ENCODE data around the gene PTPN12.
"Not testable (repeated sequence)": the region's sequence is repeated elsewhere in the genome, so short reads cannot be mapped to it uniquely, and the experiment has no call there.

PTPN12 gene

GRCh38 chr7:77537136-77537777 is at the start of gene PTPN12:
Gene PTPN12 (plus strand): TSS chr7:77537295. CDS start chr7:77537547, 252 bp downstream.
- peak in 1 of 2 experiments; percentile 13 for DNase-seq

GRCh38 chr7:77488986-77489385 is 48.1 kb upstream of the PTPN12 start:
- no peak for DNase-seq

DNA sequence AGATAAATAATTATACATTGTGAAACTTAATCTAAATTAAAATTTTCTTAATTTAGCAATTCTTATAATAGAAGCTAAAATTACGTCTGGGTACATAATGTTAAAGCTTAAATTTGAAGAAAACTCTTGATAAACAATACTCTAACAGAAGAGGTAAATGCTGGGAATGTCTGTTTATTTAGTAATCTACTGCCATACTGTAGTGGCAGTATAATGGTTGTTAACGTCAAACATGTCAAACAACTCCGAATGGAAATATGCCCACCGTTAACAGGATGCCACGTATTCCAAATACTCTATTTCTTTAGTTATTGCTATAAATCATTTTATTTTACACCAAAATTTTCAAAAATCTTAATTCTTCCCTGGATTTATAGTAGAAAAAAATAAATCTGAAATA is 40.0 kb upstream of the PTPN12 start:
- no peak for DNase-seq

DNA sequence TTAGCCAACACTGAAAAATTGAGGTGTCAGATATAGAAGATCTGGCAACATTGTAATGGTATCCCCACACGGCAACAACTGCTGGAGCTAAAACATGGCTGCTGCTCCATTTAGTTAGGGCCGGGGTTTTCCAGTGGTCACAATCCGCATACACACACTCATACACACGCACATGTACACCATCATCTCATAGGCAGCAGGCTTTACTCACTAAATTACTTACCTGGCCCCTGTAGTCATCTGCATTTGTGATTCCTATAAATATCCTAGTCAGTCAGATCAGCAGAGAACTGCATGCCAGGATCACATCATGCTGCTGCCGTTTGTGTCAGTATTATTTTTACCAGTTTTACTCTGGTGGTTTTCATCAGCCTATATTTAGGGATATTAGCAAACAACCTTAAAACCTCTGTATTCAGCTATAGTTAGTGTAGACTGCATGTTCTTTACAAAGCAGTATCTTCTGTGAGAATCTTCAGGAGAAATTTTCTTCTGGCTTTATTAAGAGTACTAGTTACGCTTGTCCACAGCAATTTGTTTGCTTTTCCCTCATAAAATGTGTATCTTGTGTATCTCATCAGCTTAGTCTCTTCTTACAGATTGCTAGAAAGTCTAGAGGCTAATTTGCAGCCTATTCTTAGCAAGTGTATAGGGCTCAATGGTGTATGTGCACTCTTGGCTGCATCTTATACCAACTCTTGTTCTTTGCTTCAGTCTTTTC is 38.3 kb upstream of the PTPN12 start:
- DNase-seq, result no peak

DNA sequence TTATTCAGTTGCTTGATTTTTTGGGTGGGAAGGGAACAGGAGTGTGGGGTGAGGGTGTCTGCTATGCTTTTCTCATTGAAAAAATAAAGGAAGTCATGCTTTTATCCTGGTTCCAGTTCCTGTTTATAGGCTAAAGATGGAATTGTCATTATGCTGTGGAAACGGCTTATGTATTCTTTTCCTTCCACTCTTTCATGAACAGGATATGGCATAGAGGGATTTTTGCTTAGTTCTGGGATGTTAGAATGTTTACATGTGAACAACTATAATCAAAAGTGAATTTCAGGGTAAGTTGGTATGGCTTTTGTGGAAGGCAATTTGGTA is 35.9 kb upstream of the PTPN12 start:
- no peak for DNase-seq

DNA sequence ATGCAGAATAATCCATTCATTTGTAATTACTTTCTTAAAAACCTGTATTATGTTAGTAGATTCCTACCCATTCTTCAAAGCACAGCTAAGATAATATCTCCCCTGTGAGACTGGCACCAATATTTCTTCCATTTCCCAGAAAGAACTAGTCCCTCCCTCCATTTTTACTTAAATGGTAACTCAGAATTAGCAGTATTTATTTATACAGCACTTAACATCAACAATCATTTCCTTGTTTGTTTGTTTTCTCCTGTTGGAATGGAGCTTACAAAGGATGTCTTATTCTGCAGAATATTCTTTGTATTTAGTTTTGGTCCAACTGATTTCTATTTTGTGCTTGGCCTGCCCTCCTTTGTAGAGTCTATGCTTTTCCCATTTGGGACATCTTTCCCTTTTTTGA is 32.1 kb upstream of the PTPN12 start:
- DNase-seq, result no peak

DNA sequence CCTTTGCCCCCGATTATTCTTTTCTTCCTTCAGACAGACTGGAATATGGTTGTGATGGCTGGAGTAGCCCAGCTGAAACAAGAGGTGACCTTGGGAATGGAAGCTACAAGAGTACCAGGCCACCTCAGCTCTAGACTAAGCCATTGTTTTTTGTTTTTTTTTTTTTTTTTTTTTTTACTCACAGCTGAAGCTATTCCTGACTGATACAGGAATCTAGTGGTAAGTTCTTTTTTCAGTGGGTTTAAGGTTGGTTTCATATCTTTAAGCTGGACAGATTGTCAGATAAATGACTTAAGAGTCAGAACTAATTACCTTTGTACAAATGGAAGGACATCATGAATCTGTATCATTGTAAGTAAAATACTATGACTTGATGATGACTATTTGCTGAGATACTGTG is 30.2 kb upstream of the PTPN12 start:
- no peak for DNase-seq

- DNase-seq, result not testable (repeated sequence)
Measured at GRCh38 chr7:77513002-77513670, 24.0 kb upstream of the PTPN12 start.

GRCh38 chr7:77516085-77516484 is 21.0 kb upstream of the PTPN12 start:
- no peak for DNase-seq

DNA sequence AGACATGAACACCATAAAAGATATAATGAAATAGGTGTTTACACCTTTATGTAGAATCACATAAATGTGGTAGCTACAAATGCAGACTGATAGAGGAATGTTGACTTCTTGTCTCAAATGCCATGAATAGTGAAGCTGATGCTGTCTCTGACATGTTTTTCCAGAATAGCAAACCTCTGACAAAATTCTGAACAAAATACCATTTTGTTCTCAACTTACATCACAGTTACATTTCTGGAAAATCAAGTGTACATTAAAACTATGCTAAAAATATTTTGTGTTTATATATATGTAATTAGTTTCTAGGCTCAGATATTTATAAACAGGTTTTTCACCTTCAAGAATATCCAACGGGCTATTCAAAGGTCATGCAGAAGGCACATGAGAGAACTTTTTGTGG is 16.8 kb upstream of the PTPN12 start:
- no peak for DNase-seq

DNA sequence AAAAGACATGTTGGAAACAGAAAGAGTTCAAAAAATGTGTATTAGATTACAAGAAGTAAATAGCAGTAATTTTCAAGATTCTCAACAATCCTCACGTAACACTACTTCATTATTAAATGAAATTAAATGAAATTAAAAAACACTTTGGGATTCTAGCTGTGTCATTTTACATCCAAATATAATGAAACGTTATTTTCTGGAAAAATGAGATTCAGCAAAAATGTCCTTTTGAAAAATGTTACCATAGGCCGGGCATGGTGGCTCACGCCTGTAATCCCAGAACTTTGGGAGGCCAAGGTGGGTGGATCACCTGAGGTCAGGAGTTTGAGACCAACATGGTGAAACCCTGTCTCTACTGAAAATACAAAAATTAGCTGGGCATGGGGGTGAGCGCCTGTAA is 15.6 kb upstream of the PTPN12 start:
- not testable (repeated sequence) for DNase-seq

GRCh38 chr7:77524731-77525130 is 12.4 kb upstream of the PTPN12 start:
- DNase-seq, result no peak

GRCh38 chr7:77525231-77525630 is 11.9 kb upstream of the PTPN12 start:
- no peak for DNase-seq

GRCh38 chr7:77528368-77528767 is 8.7 kb upstream of the PTPN12 start:
- DNase-seq, result no peak

- DNase-seq, result no peak
Measured at GRCh38 chr7:77529279-77529678, 7.8 kb upstream of the PTPN12 start.

- no peak for DNase-seq
Measured at GRCh38 chr7:77531038-77531437, 6.1 kb upstream of the PTPN12 start.

DNA sequence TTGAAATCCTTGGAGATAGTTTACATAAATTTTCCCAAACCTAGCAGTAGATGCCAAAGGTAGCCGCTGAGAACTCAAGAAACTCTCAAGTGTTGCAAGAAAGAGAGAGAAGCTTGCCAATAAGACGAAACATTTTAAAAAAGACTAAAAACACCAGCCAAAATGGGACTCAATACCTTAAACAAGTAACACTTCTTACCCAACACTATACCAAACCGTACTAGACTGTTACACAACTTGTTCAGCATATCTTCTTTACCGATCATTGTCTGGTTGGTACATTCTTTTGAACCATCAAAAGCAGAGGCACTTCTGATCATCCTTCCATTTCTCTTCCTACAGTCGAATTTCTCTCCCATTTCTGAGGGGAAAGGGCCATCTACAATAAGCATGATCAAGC is 4.8 kb upstream of the PTPN12 start:
- no peak for DNase-seq

DNA sequence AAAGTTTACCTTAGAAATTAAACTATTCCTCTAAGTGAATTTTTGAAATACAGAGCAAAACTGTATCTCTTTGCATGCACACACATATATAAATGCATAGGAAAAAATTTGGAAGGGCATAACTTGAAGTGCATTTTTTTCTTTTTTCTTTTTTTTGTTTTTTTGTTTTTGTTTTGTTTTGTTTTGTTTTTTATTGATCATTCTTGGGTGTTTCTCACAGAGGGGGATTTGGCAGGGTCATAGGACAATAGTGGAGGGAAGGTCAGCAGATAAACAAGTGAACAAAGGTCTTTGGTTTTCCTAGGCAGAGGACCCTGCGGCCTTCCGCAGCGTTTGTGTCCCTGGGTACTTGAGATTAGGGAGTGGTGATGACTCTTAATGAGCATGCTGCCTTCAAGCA is 4.4 kb upstream of the PTPN12 start:
- DNase-seq, result not testable (repeated sequence)

DNA sequence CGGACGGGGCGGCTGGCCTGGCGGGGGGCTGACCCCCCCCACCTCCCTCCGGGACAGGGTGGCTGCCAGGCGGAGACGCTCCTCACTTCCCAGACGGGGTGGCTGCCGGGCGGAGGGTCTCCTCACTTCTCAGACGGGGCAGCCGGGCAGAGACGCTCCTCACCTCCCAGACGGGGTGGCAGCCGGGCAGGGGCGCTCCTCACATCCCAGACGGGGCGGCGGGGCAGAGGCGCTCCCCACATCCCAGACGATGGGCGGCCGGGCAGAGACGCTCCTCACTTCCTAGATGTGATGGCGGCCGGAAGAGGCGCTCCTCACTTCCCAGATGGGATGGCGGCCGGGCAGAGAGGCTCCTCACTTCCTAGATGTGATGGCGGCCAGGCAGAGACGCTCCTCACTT is 3.0 kb upstream of the PTPN12 start:
- not testable (repeated sequence) for DNase-seq

DNA sequence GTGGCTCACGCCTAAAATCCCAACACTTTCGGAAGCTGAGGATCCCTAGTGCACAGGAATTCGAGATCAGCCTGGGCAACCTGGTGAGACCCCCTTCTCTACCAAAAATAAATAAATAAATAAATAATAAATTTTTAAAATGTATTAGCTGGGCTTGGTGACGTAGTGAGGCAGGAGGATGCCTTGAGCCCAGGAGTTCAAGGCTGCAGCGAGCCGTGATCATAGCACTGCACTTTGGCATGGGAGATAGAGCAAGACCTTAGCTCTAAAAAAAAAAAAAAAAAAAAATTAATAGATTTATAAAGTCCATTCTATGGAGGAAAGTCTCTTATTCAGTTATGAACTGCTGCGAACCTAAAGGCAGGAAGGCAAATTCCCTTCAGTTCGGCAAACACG is 1.1 kb upstream of the PTPN12 start:
- no peak for DNase-seq

- peak; percentile 95 to 99 for DNase-seq
Measured at GRCh38 chr7:77536413-77537135, 521 bp upstream of the PTPN12 start.

DNA sequence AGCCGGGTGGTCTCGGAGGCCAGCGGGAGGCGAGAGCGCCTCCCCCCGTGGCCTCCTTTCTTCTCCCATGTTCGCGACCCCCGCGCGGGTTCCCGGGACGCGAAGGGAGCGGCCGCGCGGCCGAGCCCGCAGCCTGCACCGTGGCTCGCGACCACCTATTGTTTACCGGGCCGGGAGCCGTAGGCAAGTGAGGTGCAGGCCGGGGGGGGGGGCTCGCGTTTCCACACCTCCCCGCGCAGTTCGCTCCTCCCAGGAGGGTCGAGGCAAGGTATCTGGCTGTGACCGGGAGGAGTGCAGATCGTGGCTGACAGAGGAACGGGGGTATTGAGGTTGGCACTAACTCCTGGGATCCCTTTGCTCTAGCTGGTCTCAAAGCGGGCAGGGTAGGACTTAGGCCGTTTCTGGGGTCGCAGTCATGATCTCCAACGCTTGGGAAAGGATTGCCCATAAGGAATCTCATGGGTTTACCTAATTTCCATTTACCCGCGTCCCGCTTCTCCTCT is 734 bp downstream of the PTPN12 start:
- peak; percentile 9 to 25 for DNase-seq
